ENCODE measurements around the gene FHDC1.

Gene FHDC1

DNA sequence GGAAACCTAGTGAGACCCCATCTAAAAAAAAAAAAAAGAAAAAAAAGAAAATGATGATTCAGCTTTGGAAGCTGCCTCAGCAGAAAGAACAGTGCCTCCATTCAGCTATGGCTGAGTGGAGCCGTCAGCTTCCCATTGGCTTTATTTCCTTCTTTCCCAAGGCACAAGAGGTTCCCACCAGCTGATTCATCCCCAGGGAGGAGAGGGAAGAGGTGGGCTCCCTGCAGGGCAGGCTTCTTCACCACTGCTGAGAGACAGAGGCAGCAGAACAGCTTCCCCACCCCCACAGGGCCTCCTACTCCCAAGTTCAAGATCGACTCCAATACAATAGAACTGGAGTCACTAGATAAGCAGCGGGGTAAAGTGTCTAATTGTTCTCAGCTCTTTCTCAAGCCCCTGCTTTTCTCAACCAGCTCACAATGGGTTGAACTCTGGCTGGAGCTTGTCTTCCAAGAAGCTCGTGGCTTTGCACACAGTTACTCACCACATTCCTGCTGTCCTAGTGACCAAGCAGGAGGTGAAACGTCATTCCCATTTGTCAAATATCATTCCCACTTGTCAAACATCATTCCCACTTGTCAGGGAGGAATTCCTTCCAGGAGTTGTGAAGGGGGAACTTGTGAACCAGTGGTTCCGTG is 47.8 kb downstream of the FHDC1 start:
- Histone ChIP-seq H3K27me3 (ENCODE audit: insufficient read depth, low read depth) (no peaks in the 10 kb centered on the region), H4K20me1 (ENCODE audit: insufficient read depth) (no peaks in the 10 kb centered on the region), H3K4me2 (no peak overlapping the region), H3K4me1 (ENCODE audit: low read depth, poor library complexity, severe bottlenecking) (no peaks in the 10 kb centered on the region), H3K79me2 (ENCODE audit: insufficient read depth, low read depth) (no peaks in the 10 kb centered on the region), H2AFZ (ENCODE audit: low read depth) (no peak overlapping the region), H3K36me3 (ENCODE audit: insufficient read depth) (no peaks in the 10 kb centered on the region), H3K4me3 (IDR thresholded peaks at IDR 0.05; ENCODE audit: insufficient read depth, low read depth, low read length) (no peak overlapping the region), H3K27ac (no peak overlapping the region), H3K9ac (no peak overlapping the region)
- no peak for TF ChIP-seq CTCF (conservative IDR thresholded peaks at IDR 0.05; ENCODE audit: low read depth, low read length)

DNA sequence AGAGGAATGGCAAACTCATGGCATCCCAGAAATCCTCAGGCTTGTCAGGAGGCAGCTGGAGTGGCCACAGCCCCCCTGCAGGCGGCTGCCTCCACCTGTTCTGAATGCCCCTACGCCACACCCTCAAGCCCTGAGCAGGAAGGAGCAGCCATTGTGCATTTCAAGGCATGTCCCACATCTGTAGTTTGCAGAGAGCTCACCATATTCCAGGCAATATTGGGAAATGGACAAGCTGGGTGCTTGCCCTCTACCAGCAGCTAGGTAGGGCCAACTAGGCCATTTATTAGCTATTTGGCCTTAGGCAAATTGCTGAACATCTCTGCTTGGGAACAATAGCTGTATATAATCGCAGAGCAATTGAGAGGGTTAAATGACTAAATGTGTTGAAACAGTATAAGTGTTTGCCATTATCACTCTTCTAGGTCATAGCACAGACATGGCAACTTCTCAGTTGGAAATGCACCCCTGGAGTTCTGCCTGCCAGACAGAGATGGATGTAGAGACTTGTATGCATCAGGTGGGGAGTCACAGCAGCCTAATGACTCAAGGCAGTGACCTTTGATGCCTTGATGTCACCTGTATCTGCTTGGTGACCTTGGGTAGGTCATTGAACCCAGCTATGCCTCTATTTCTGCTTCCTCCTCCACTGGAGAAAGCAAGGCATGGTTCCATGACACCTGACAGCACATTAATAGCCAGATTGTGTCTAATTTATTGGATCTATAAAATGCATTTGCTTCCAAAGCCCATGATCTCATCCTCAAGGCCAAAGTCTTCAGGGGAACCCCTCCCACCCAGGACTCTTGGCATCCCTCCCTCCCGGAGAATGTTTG is 52.8 kb downstream of the FHDC1 start:
- Histone ChIP-seq H4K20me1 (ENCODE audit: insufficient read depth) (no peaks in the 10 kb centered on the region), H3K27ac (no peak overlapping the region), H3K4me3 (IDR thresholded peaks at IDR 0.05; ENCODE audit: insufficient read depth, low read depth, low read length) (no peak overlapping the region), H2AFZ (ENCODE audit: low read depth) (no peak overlapping the region), H3K4me2 (no peak overlapping the region), H3K27me3 (ENCODE audit: insufficient read depth, low read depth) (no peaks in the 10 kb centered on the region), H3K79me2 (ENCODE audit: insufficient read depth, low read depth) (no peaks in the 10 kb centered on the region), H3K4me1 (ENCODE audit: low read depth, poor library complexity, severe bottlenecking) (no peaks in the 10 kb centered on the region), H3K9ac (no peak overlapping the region), H3K36me3 (ENCODE audit: insufficient read depth) (no peaks in the 10 kb centered on the region)
- no peak for TF ChIP-seq CTCF (conservative IDR thresholded peaks at IDR 0.05; ENCODE audit: low read depth, low read length)

DNA sequence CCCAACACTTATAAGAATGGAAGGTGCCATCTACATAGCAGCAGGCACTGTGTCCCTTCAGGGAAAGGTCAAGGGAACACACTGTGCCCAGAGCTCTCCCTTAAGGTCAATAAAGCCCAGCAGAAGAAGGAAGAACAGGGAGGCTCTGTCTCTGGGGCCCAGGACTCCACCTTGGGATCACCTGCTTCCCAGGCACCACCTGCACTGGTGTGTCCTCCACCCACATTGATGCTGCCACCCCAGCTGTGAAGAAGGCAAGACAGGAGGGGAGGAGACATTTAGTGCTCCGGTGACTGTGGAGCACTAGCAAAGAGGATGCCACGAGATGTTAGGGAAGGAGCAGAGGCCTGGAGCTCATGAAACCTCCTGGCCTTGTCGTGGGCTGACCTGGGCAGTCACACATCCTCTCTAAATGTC is 53.4 kb downstream of the FHDC1 start:
- Histone ChIP-seq H3K4me2 (no peak overlapping the region), H4K20me1 (ENCODE audit: insufficient read depth) (no peaks in the 10 kb centered on the region), H3K9ac (no peak overlapping the region), H3K27me3 (ENCODE audit: insufficient read depth, low read depth) (no peaks in the 10 kb centered on the region), H3K36me3 (ENCODE audit: insufficient read depth) (no peaks in the 10 kb centered on the region), H3K79me2 (ENCODE audit: insufficient read depth, low read depth) (no peaks in the 10 kb centered on the region), H3K4me3 (IDR thresholded peaks at IDR 0.05; ENCODE audit: insufficient read depth, low read depth, low read length) (no peak overlapping the region), H3K4me1 (ENCODE audit: low read depth, poor library complexity, severe bottlenecking) (no peaks in the 10 kb centered on the region), H3K27ac (no peak overlapping the region), H2AFZ (ENCODE audit: low read depth) (no peak overlapping the region)
- no peak for TF ChIP-seq CTCF (conservative IDR thresholded peaks at IDR 0.05; ENCODE audit: low read depth, low read length)

DNA sequence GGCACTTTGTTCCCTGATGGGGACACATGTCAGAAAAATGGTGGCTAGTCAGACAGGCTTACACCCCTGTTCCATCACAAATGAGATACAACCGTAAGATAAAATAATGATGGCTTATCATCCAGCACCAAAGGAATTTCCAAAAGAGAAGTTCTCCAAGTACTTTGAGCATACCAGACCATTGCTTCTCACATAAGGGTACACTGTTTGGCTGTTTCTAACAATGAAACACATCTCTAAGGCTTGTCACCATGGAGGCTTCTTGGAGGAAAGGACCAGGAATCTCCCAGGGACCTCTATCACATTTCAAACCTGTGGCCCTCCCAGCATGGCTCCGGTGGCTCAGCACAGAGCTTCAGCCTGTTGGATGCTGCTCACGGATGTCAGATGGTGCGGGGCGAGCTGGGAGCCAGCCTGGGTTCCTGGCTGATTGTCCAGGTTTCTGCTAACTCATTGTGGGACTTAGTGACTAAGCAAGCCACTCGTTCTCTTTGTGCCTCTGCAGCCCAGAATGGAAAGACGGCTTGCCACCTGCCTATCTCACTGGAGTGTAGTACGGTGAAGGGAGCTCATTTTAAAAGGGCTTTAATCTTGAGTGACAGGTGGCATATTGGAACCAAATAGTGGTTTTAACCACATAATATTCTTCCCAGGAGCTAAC is 54.5 kb downstream of the FHDC1 start:
- TF ChIP-seq CTCF (conservative IDR thresholded peaks at IDR 0.05; ENCODE audit: low read depth, low read length): no peak
- H3K36me3 ChIP-seq (ENCODE audit: insufficient read depth): no peaks in the 10 kb centered on the region

More for the DNA sequence above, 54.5 kb downstream of the FHDC1 start:
- Histone ChIP-seq H3K4me1 (ENCODE audit: low read depth, poor library complexity, severe bottlenecking) (no peaks in the 10 kb centered on the region), H3K79me2 (ENCODE audit: insufficient read depth, low read depth) (no peaks in the 10 kb centered on the region), H3K4me2 (no peak overlapping the region), H3K27me3 (ENCODE audit: insufficient read depth, low read depth) (no peaks in the 10 kb centered on the region), H2AFZ (ENCODE audit: low read depth) (no peak overlapping the region), H3K4me3 (IDR thresholded peaks at IDR 0.05; ENCODE audit: insufficient read depth, low read depth, low read length) (no peak overlapping the region), H3K27ac (no peak overlapping the region), H3K9ac (no peak overlapping the region), H4K20me1 (ENCODE audit: insufficient read depth) (no peaks in the 10 kb centered on the region)
